Karpas-422 (cell line): Measurements from ENCODE around the gene PIGZ. TPM values are rescaled to one million over a fixed set of nuclear protein-coding genes. Genes with fewer than 3 reads are reported as not detected.
A peak's percentile ranks its signal among the peaks of the same experiment; 100 is the strongest.

ENCODE experiments used
- DNase-seq: peaks from one replicate; pipeline ENCODE4 v3.0.0-alpha.2; 2015
- H2AFZ ChIP-seq: fragments of 200-600 bp; sonication (generic); 2 replicates; pipeline ENCODE4 v1.6.1; 2014; ENCODE audit warnings: antibody characterized with exemption, low read length, mixed read lengths
- H3K27ac ChIP-seq: fragments of 200-600 bp; sonication (generic); 2 replicates; pipeline ENCODE4 v1.5.1; 2014; ENCODE audit warnings: mild to moderate bottlenecking, low read length, moderate library complexity
- H3K27me3 ChIP-seq: fragments of 200-600 bp; sonication (generic); 2 replicates; pipeline ENCODE4 v1.6.1; 2014; ENCODE audit warnings: low read length, mixed read lengths
- H3K36me3 ChIP-seq: fragments of 200-600 bp; sonication (generic); 2 replicates; pipeline ENCODE4 v1.6.1; 2014; ENCODE audit warnings: low read length, mixed read lengths; ENCODE audit not compliant: insufficient read depth
- H3K4me1 ChIP-seq: fragments of 200-600 bp; sonication (generic); 2 replicates; pipeline ENCODE4 v1.6.1; 2014; ENCODE audit warnings: mild to moderate bottlenecking, low read length, mixed read lengths
- H3K4me2 ChIP-seq: fragments of 200-600 bp; sonication (generic); 2 replicates; pipeline ENCODE4 v1.6.1; 2014; ENCODE audit warnings: low read length, low read depth, mild to moderate bottlenecking; ENCODE audit not compliant: poor library complexity, severe bottlenecking
- H3K4me3 ChIP-seq: fragments of 200-600 bp; sonication (generic); 2 replicates; pipeline ENCODE4 v1.5.1; 2014; ENCODE audit warnings: mild to moderate bottlenecking, antibody characterized with exemption, low read length, mixed read lengths
- H3K79me2 ChIP-seq: fragments of 200-600 bp; sonication (generic); 2 replicates; pipeline ENCODE4 v1.6.1; 2014; ENCODE audit warnings: mild to moderate bottlenecking, low read length, mixed read lengths
- H3K9ac ChIP-seq: fragments of 200-600 bp; sonication (generic); 2 replicates; pipeline ENCODE4 v1.6.0; 2014; ENCODE audit warnings: low read length
- H3K9me2 ChIP-seq: fragments of 200-600 bp; sonication (generic), shearing (Covaris generic); replicated peaks from 2 replicates; pipeline ENCODE4 v1.6.0; 2014; ENCODE audit warnings: mild to moderate bottlenecking, low read length, moderate library complexity; ENCODE audit not compliant: insufficient read depth
- H3K9me3 ChIP-seq: fragments of 300-700, 200-600 bp; sonication (generic); 2 replicates; pipeline ENCODE4 v1.6.1; 2014; ENCODE audit warnings: low read length, mixed read lengths
- H4K20me1 ChIP-seq: fragments of 200-600 bp; sonication (generic); 2 replicates; pipeline ENCODE4 v1.6.1; 2014; ENCODE audit warnings: mild to moderate bottlenecking, antibody characterized with exemption, low read length, low read depth; ENCODE audit not compliant: insufficient read depth
- total RNA-seq: library from RNA; depleted of rRNA; stranded (reverse); fragments of >200 nt; shearing (Covaris generic); gene quantifications from 2 replicates; pipeline ENCODE4 v1.2.3, GENCODE V29; 2014; ENCODE audit warnings: low replicate concordance

The PIGZ gene
- total RNA-seq, 1 experiment from 2014 or later, result 0.37 TPM

GRCh38 chr3:196936288-196936687 is 32.3 kb downstream of the PIGZ start:
- no peak for DNase-seq
- H3K79me2 ChIP-seq, result peaks cover 51% of the 10 kb centered on the region
- no peaks in the 10 kb centered on the region for H3K27me3 ChIP-seq
- H3K27ac ChIP-seq, result no peak overlapping the region
- H2AFZ ChIP-seq, result no peak overlapping the region
- no peak overlapping the region for H3K4me2 ChIP-seq
- no peak overlapping the region for H3K9ac ChIP-seq
- H3K4me3 ChIP-seq, result no peak overlapping the region
- peaks cover 55% of the 10 kb centered on the region for H3K36me3 ChIP-seq
- peaks cover 44% of the 10 kb centered on the region for H3K4me1 ChIP-seq
- no peaks in the 10 kb centered on the region for H3K9me3 ChIP-seq
- H3K9me2 ChIP-seq, result no peaks in the 10 kb centered on the region
- 0 out of 2 replicates have a peak, but pooled peaks cover 3% of the 10 kb centered on the region for H4K20me1 ChIP-seq

GRCh38 chr3:196932600-196932999 is 36.0 kb downstream of the PIGZ start:
- peak overlapping the region; percentile 33 for H3K9ac ChIP-seq
- peak overlapping the region; percentile 91 for H3K27ac ChIP-seq
- H2AFZ ChIP-seq, result no peak overlapping the region
- no peaks in the 10 kb centered on the region for H4K20me1 ChIP-seq
- DNase-seq, result peak; percentile 75
- no peaks in the 10 kb centered on the region for H3K27me3 ChIP-seq
- peaks cover 43% of the 10 kb centered on the region for H3K4me1 ChIP-seq
- peaks cover 47% of the 10 kb centered on the region for H3K36me3 ChIP-seq
- H3K79me2 ChIP-seq, result peaks cover 19% of the 10 kb centered on the region
- H3K4me2 ChIP-seq, result peak overlapping the region; percentile 66
- peak overlapping the region; percentile 48; the same call in 1 of the 2 replicates for H3K4me3 ChIP-seq
- H3K9me2 ChIP-seq, result no peaks in the 10 kb centered on the region
- no peaks in the 10 kb centered on the region for H3K9me3 ChIP-seq

- Histone ChIP-seq H3K4me3 (peak overlapping the region; percentile 48), H3K9me2 (no peaks in the 10 kb centered on the region), H3K36me3 (peaks cover 41% of the 10 kb centered on the region; the same call in 1 of the 2 replicates), H3K79me2 (peaks cover 13% of the 10 kb centered on the region), H4K20me1 (no peaks in the 10 kb centered on the region), H3K27ac (peak overlapping the region; percentile 91), H3K9ac (peak overlapping the region; percentile 33), H3K4me2 (peak overlapping the region; percentile 66), H2AFZ (no peak overlapping the region), H3K27me3 (no peaks in the 10 kb centered on the region), H3K9me3 (no peaks in the 10 kb centered on the region), H3K4me1 (peaks cover 43% of the 10 kb centered on the region)
- peak; percentile 89 for DNase-seq
Measured at GRCh38 chr3:196931828-196932587, 36.6 kb downstream of the PIGZ start.

DNA sequence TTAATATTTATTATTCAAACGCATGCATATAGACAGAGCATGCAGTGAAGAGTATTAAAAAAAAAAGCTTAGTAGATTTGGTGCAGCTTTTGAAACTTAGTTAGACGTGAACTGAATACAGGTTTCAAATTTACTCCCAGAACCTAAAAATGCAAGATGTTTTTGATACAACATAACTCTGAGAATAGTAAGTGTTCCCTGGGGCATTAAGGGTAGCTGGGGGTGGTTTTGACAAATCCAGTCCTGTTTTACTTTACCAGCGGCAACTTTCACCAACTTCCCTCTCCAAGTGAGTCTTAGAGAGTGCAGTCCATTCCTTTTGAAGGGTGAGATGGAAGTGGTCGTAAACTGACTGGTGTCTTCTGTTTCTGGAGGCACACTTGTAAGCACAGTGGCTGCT is 37.5 kb downstream of the PIGZ start:
- Histone ChIP-seq H3K27ac (peak overlapping the region; percentile 91), H3K9me2 (no peaks in the 10 kb centered on the region), H3K4me3 (peak overlapping the region; percentile 48), H3K4me2 (peak overlapping the region; percentile 66), H3K27me3 (no peaks in the 10 kb centered on the region), H3K9ac (peak overlapping the region; percentile 33), H3K9me3 (no peaks in the 10 kb centered on the region), H3K4me1 (peaks cover 43% of the 10 kb centered on the region), H3K36me3 (peaks cover 32% of the 10 kb centered on the region; the same call in 1 of the 2 replicates), H4K20me1 (no peaks in the 10 kb centered on the region), H2AFZ (no peak overlapping the region), H3K79me2 (peaks cover 9% of the 10 kb centered on the region)
- peak; percentile 54 for DNase-seq

DNA sequence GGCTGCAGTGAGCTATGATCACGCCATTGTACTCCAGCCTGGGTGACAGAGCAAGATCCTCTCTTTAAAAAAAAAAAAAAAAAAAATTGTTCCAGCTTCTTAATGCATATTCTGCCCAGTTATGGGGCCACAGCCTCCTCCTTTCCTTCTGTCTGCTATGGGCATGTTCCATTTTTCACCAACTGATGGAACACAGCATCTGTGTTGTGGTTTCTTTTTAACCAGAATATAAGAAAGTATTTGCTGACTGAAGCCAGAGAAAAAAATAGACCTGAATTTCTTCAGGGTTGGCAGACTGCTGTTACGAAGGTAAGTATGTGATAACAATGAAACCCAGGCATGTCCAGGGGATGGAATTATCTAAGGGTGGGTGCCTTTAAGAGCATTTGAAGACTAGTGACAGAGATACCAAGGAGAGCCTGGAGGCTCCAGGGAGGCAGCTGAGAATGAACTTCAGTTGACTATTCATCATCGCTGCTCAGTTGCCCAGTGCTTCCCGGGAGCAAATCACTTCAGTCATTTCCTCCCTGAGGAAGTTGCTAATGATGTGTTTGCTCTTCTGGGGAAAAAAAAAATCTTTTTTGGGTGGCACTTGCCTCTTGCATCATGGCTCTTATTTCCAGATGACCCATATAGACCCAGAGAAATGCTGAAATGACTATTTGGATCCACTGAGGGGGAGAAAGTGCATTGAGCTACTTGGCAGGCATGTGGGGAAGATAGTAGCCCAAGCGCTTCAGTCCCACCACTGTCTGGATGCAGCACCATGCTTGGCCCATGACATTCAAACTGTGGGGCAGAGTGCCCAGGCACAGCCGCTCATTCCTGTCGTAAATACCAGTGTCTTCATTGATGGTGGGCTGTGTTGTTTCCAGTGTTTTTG is 40.8 kb downstream of the PIGZ start:
- Histone ChIP-seq H3K9me2 (no peaks in the 10 kb centered on the region), H3K36me3 (peaks cover 12% of the 10 kb centered on the region; the same call in 1 of the 2 replicates), H3K4me3 (no peak overlapping the region), H3K4me1 (peaks cover 38% of the 10 kb centered on the region), H3K4me2 (no peak overlapping the region), H2AFZ (no peak overlapping the region), H3K27ac (no peak overlapping the region), H3K9ac (no peak overlapping the region), H4K20me1 (no peaks in the 10 kb centered on the region), H3K79me2 (peaks cover 4% of the 10 kb centered on the region; the same call in 1 of the 2 replicates), H3K9me3 (no peaks in the 10 kb centered on the region), H3K27me3 (no peaks in the 10 kb centered on the region)
- no peak for DNase-seq

DNA sequence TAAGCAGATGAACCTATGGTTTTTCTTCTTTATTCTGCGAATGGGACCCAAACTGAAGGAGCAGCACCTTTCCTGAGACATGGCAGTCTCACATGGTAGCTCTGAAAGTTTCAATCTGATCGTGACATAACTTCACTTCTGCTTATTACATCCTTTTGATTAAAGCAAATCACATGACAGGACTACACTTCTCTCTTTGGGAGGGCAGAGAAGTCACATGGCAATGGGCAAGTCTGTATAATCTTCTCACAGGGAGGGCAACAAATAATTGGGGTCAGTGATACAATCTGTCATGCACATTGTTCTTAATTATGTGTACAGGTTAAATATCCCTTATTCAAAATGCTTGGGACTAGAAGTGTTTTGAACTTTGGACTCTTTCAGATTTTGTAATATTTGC is 47.9 kb downstream of the PIGZ start:
- H3K36me3 ChIP-seq, result peaks cover 14% of the 10 kb centered on the region
- H3K9ac ChIP-seq, result no peak overlapping the region
- H3K27me3 ChIP-seq, result no peaks in the 10 kb centered on the region
- 0 out of 2 replicates have a peak, but pooled peaks cover 6% of the 10 kb centered on the region for H3K79me2 ChIP-seq
- H3K9me2 ChIP-seq, result no peaks in the 10 kb centered on the region
- peaks cover 4% of the 10 kb centered on the region; the same call in 1 of the 2 replicates for H3K9me3 ChIP-seq
- DNase-seq, result peak; percentile 72
- peak overlapping the region; percentile 10; the same call in 1 of the 2 replicates for H3K27ac ChIP-seq
- H4K20me1 ChIP-seq, result no peaks in the 10 kb centered on the region
- peak overlapping the region; percentile 0 for H3K4me2 ChIP-seq
- no peak overlapping the region for H3K4me3 ChIP-seq
- no peak overlapping the region for H2AFZ ChIP-seq
- peaks cover 15% of the 10 kb centered on the region for H3K4me1 ChIP-seq

DNA sequence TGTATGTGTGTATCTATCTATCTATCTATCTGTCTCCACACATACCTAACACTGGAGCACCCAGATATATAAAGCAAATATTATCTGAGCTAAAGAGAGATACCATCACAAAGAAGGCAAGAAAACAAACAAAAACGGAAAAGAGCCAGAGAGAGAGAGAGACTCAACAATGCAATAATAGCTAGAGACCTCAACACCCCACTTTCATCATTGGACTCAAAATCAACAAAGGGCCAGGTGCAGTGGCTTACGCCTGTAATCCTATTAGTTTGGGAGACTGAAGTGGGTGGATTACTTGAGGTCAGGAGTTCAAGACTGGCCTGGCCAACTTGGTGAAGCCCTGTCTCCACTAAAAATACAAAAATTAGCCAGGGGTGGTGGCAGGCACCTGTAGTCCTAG is 49.7 kb downstream of the PIGZ start:
- Histone ChIP-seq H2AFZ (no peak overlapping the region), H3K27me3 (no peaks in the 10 kb centered on the region), H3K9me3 (peaks cover 14% of the 10 kb centered on the region), H3K36me3 (peaks cover 27% of the 10 kb centered on the region), H3K27ac (no peak overlapping the region), H3K9ac (no peak overlapping the region), H3K4me1 (peaks cover 15% of the 10 kb centered on the region), H3K4me3 (no peak overlapping the region), H3K9me2 (no peaks in the 10 kb centered on the region), H4K20me1 (no peaks in the 10 kb centered on the region), H3K4me2 (no peak overlapping the region), H3K79me2 (0 out of 2 replicates have a peak, but pooled peaks cover 6% of the 10 kb centered on the region)
- DNase-seq, result no peak

DNA sequence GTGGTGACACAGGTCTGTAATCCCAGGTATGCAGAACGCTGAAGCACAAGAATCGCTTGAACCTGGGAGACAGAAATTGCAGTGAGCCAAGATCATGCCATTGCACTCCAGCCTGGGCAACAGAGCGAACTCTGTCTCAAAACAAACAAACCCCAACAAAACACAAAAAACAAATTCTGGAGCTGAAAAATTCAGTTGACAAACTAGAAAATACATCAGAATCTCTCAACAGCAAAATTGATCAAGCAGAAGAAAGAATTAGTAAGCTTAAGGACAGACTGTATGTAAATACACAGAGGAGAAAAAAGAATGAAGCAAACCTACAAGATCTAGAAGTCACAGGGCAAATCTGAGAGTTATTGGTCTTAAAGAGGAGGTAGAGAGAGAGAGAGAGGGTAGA is 51.6 kb downstream of the PIGZ start:
- H3K79me2 ChIP-seq, result 0 out of 2 replicates have a peak, but pooled peaks cover 4% of the 10 kb centered on the region
- H3K9ac ChIP-seq, result no peak overlapping the region
- H4K20me1 ChIP-seq, result no peaks in the 10 kb centered on the region
- no peaks in the 10 kb centered on the region for H3K9me2 ChIP-seq
- peaks cover 29% of the 10 kb centered on the region for H3K36me3 ChIP-seq
- DNase-seq, result no peak
- peaks cover 14% of the 10 kb centered on the region for H3K9me3 ChIP-seq
- H3K4me1 ChIP-seq, result peaks cover 15% of the 10 kb centered on the region
- H3K4me2 ChIP-seq, result no peak overlapping the region
- no peak overlapping the region for H2AFZ ChIP-seq
- no peak overlapping the region for H3K4me3 ChIP-seq
- no peaks in the 10 kb centered on the region for H3K27me3 ChIP-seq
- H3K27ac ChIP-seq, result no peak overlapping the region
